GOT3 (cell line): ENCODE measurements around the gene ANAPC5.
"Not testable (repeated sequence)": the region's sequence is repeated elsewhere in the genome, so short reads cannot be mapped to it uniquely, and the experiment has no call there.

ENCODE experiments used
- DNase-seq: peaks from one replicate; lab custom pipeline; 2025; ENCODE audit warnings: mixed read lengths; lab: John Stamatoyannopoulos, UW

The ANAPC5 gene, protein sequence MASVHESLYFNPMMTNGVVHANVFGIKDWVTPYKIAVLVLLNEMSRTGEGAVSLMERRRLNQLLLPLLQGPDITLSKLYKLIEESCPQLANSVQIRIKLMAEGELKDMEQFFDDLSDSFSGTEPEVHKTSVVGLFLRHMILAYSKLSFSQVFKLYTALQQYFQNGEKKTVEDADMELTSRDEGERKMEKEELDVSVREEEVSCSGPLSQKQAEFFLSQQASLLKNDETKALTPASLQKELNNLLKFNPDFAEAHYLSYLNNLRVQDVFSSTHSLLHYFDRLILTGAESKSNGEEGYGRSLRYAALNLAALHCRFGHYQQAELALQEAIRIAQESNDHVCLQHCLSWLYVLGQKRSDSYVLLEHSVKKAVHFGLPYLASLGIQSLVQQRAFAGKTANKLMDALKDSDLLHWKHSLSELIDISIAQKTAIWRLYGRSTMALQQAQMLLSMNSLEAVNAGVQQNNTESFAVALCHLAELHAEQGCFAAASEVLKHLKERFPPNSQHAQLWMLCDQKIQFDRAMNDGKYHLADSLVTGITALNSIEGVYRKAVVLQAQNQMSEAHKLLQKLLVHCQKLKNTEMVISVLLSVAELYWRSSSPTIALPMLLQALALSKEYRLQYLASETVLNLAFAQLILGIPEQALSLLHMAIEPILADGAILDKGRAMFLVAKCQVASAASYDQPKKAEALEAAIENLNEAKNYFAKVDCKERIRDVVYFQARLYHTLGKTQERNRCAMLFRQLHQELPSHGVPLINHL

DNA sequence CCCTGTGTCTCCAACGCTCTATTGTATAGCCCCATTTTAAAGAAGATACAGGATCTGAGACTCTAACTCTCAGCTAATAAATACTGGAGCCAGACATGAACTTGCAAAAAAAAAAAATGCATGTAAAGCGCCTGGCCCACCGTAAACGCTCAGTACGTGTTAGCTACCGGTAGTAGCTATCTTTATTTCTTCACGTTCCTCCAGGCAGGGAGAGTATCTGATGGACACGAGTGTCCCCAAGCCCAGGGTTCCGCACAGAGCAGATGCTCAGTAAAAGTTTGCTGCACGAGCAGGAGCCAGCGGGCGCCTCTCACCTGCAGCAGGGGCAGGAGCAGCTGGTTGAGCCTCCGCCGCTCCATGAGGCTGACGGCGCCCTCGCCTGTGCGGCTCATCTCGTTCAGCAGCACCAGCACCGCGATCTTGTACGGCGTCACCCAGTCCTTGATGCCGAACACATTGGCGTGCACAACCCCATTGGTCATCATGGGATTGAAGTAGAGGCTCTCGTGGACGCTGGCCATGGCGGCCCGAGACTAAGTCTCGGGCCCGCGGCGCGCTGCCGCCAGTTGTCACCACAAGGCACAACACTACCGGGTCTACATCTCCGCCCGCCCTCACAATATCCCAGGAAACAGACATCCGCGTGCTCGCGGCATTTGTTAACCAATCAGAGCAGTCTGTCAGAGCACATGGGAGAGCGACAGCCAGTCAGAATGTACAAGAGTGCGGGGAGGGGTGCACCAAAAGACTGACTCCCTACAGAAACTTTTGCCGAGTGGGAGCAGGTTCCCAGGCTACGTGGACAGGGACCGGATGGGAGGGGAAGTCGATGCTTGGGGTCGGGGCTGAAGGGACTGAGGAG is at the start of gene ANAPC5:
ANAPC5 (minus strand) TSS at position 592 of the 862 bp plus-strand sequence; CDS start at position 521, 71 bp downstream.
- peak; percentile 79 for DNase-seq

DNA sequence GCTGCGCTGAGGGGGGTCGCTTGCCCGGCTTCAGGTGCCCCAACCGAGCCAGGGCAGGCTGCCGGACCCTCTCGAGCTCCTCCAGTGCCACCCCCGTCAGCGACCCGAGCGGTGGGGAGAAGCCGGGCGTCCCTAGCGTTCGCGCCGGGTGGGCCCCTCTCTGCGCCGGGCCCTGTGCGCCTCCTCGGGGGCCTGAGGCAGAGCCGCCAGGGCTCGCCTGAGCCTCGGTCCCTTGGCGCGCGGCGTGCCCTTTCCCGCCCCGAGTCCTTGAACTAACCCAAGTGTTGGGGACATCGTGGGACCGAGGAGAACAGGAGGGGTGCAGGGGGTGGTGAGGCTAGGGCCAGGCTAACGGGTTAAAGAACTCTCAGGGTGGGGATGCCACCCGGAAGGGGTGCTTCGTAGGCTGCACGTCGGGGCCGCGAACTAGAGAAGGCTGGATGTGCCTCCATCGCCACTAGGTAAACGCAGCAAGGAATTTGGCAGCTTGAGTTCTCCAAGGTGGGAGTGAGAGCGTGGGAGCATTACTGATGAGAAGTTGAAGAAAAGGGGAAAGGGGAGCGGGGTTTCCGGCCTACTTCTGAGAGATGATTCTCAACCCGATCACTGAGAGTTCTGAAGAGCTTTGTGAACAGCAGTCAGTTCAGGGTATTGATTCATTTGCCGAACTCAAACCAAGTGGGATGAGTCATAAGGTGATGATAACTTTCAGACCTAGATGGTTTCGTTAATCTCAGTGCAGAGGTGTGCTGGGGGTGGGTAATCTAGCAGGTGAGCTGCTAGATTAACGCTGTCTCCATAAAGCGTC is 48.3 kb upstream of the ANAPC5 start:
- no peak for DNase-seq

DNA sequence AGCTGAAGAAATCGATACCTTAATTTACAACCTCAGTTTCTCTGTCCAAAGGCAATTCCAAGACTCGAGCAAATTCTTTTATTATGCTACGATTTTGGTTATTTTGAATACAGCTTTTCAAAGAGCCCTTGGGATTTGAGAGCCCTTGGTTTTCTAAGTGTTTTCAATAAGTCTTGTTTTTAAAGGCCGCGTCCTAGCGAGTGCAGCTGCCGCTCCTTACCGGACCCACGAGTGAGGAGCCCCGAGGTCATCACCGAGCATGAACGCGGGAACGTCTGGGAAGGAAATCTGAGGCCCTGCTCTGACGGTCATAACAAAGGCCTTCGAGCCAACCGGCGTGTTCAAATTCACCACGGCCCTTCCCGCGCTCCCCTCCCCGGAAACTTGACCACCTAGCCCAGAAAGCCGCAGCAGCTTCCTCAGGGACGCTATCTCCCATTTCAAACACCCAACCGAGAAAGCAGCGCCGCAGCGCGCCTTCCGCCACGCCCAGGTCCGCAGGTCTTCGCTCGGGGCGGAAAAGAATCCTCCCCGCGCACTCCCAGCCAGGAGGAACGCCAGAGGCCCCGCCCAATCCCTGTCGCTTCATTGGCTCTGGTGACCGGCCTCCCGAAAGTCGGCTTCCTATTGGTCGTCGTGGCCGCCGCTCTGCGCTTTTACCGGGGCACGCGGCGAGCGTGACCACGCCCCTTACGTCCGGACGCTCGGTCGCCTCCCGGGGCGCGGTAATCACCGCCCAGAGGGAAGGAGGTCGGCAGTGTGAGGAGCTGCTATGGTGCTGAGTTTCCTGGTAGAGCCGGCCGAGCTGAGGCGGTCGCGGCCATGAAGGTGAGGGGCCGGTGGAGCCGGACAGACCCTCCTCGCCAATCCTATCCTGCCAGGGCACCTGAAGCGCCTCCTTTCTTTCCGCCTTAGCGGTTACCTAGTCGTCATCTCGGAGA is 47.5 kb upstream of the ANAPC5 start, which contains the start of gene RNF34:
RNF34 (plus strand) TSS at position 728 of the 941 bp plus-strand sequence; CDS start at position 823, 95 bp downstream.
- DNase-seq = peak; percentile 88

DNA sequence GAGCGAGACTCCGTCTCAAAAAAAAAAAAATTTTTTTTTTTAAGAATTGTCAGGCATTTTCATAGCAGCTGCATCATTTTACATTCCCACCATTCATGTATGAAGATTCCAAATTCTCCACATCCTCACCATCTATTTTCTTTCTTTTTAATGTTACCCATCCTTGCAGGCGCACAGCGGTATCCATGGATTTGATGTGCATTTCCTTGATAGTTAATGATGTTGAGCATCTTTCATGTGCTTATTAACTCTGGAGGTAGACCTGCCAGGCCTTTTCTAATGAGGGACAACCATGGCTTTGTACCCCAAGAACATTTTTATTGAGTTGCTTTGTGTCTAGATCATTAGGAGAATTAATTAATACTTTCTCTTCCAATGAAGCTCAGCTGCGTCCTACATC is 46.1 kb upstream of the ANAPC5 start:
- no peak for DNase-seq

DNA sequence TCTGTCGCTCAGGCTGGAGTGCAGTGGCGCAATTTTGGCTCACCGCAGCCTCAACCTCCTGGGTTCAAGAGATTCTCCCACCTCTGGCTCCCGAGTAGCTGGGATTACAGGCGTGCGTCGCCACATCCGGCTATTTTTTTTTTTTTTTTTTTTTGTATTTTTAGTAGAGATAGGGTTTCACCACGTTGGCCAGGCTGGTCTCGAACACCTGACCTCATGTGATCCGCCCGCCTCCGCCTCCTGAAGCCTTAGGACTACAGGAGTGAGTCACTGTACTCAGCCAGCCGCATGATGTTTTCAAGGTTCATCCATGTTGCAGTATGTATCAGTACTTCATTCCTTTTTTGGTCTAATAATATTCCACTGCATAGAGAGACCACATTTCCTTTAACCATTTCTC is 45.3 kb upstream of the ANAPC5 start:
- DNase-seq = no peak

DNA sequence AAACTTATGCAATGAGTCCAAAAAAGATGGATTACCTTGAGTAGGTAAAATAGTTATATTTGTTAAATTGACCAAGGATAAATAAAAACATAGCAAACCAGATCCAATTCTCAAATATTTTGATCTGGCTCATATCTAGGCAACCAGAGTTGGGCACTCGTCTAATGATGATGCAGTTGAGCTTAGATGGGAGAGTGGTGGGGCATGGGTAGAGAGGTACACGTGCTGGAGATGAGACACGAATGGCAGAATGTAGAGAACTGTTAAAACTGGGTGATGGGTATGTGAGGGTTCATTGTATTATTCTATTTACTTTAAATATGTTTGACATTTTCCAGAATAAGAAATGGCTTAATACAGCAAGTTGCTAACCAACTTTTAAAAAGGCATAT is 40.1 kb upstream of the ANAPC5 start:
- DNase-seq = no peak

DNA sequence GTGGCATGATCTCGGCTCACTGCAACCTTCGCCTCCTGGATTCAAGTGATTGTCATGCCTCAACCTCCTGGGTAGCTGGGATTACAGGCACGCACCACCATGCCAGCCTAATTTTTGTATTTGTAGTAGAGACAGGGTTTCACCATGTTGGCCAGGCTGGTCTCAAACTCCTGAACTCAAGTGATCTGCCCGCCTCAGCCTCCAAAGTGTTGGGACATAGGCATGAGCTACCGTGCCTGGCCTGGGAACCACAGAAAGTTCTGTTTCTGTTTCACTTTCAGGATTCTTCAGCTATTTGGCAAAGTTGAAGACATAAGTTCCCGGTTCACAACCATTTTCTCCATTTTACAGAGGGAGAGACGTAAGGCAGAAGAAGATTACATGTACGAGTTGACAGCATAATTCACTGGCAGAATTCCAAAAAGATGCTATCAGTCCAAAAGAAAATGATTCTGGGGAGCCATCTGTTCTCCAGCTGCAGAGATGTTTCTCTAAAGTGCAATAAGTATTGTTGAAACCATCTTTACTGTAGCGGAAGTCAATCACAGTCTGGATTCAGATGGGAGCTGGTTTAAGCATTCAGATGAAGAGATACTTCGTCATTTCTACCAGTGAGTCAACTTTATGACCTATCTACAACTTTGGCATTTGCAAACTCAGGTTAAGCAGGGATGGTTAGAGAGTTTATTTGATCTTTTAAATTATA is 39.6 kb upstream of the ANAPC5 start:
- DNase-seq = no peak

DNA sequence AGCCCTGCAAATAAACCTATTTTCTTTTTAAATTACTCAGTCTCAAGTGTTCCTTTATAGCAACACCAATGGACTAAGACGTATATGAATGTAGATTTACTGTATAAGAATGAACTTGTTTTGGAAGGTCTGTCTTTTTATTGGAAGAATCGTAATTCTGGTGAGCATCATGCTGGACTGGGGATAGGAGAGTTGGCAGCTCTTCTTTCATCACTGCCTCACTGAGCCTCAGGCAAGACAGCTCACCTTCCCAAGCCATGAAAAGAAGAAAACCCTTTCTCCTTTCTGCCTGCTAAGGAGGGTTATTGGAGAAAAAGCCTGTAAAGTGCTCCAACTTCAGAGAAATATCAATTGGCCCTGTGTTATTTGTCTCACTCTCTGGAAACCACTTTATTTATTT is 38.6 kb upstream of the ANAPC5 start:
- DNase-seq = no peak

DNA sequence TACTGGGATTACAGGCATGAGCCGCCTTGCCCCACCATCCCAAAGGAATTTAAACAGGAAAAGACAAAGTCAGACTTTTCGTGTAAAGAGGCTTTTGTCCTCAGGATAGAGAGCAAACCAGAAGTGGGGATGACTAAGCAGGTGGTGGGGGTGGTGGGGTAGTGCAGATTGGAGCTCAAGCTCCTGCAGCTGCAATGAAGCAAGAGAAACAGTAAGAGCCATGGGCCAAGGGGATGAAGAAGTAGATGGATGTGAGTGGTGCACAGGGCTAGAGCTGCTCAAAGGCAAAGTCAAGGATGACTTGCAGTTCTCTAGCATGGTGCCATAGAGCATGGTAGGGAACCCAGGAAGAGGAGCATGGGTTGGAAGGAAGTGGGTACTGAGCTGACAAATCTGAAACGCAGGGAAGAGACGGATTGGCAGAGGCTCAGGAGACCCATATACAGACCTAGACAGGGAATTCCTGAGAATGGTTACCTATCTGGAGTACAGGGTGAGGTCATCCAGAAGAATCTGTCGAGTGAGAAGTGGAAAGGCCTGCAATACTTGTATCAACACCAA is 36.3 kb upstream of the ANAPC5 start:
- DNase-seq = no peak

DNA sequence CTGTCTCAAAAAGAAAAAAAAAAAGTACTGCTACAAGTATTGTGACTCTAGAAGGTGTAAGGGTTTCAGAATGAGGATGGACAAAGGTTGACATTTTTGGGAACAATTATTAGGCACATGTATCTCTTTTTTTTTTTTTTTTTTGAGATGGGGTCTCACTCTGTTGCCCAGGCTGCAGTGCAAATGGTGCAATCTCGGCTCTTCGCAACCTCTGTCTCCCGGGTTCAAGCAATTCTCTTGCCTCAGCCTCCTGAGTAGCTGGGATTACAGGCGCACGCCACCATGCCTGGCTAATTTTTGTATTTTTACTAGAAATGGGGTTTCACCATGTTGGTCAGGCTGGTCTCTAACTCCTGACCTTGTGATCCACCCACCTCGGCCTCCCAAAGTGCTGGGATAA is 32.7 kb upstream of the ANAPC5 start:
- DNase-seq = not testable (repeated sequence)

DNA sequence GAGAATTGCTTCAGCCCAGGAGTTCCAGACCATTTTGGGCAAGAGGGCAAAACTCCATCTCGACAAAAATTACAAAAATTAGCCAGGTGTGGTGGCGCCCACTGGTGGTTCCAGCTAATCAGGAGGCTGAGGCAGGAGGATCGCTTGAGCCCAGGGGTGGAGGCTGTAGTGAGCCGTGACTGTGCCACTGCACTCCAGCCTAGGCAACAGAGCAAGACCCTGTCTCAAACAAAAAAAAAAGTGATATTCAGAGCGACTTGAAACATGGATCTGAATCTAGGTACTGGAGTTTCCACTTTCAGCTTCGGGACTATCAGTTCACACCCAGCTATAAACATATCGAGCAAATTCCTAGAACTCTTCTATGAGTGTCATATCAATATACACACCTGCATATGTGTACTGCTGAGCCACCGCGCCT is 31.4 kb upstream of the ANAPC5 start:
- no peak for DNase-seq

DNA sequence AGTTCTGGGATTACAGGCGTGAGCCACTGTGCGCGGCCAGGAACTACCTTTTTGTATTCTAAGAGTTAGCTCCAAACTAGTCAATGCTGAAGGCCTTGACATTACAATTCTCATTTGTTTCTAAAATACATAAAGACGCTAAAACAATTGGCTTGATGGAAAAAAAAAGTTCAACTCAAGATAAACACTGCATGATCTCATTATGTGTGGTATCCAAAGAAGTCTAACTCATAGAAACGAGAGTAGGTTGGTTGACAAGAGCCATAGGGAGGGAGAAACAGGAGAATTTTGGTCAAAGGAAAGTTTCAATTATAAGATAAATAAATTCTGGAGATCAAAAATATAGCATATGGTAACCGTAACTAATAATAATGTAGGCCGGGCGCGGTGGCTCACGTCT is 27.7 kb upstream of the ANAPC5 start:
- DNase-seq = no peak

DNA sequence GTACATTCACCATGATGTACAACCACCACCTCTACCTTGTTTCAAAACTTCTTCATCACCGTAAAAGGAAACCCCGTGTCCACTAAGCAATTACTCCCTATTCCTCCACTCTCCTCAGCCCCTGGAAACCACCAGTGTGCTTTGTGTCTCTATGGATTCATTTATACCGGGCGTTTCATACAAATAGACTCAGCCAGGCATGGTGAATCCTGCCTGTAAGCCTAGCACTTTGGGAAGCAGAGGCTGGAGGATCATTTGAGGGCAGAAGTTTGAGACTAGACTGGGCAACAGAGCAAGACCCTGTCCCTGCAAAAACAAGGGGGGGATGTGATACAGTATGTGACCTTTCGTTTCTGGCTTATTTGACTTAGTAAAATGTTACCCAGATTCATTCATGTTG is 26.5 kb upstream of the ANAPC5 start:
- DNase-seq = no peak

DNA sequence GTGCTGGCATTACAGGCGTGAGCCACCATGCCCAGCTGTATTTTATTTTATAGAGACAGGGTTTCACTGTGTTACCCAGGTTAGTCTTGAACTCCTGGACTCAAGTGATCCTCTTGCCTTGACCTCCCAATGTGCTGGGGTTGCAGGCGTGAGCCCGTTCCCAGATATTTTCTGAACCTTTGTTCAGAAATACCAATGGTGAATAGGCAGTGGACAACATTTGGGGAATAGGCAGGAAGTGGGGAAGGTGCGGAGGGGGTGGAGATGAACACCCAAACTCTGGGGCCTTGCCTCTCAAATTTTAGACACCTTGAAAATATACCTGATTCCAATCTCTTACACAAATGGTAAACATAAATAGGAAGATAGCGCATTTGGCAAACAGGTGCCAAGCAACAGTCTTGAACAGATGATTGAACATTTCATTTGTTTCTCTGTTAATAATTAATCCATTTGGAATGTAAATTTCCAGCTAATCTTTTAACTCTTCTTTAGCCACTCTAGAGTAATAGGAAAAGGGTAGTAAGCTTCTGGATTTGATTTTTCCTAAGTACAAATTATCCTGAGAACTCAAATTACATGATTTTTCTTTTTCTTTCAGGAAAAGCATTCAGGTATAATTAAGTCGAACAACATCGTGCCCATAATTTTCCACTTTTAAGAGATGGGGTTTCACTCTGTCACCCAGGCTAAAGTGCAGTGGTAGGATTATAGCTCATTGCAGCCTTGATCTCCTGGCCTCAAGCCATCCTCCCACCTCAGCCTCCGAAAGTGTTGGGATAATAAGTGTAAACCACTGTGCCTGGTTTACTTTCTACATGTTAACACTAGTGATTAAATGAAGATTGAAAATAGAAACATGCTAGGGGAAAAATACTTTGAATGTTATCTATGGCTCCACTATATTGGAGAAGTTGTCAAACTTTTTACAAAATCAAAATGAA is 24.8 kb upstream of the ANAPC5 start:
- DNase-seq = no peak

DNA sequence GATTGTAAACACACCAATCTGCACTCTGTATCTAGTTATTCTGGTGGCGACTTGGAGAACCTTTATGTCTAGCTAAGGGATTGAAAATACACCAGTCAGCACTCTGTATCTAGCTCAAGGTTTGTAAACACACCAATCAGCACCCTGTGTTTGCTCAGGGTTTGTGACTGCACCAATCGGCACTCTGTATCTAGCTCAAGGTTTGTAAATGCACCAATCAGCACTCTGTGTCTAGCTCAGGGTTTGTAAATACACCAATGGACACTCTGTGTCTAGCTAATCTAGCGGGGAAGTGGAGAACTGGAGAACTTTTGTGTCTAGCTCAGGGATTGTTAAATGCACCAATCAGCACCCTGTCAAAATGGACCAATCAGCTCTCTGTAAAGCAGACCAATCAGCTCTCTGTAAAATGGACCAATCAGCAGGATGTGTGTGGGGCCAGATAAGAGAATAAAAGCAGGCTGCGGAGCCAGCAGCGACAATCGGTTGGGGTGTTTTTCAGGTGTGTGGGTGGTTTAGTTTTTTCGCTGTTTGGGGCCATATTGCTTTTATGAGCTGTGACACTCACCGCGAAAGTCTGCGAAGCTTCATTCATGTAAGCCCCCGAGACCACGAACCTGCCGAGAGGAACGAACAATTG is 22.9 kb upstream of the ANAPC5 start:
- not testable (repeated sequence) for DNase-seq

DNA sequence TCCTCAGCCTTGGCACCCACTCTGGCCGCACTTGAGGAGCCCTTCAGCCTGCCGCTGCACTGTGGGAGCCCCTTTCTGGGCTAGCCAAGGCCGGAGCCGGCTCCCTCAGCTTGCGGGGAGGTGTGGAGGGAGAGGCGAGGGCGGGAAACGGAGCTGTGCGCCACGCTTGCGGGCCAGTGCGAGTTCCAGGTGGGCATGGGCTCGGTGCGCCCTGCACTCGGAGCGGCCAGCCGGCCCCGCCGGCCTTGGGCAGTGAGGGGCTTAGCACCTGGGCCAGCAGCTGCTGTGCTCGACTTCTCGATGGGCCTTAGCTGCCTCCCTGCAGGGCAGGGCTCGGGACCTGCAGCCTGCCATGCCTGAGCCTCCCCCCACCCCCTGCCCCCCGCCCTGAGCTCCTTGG is 22.1 kb upstream of the ANAPC5 start:
- DNase-seq = not testable (repeated sequence)

DNA sequence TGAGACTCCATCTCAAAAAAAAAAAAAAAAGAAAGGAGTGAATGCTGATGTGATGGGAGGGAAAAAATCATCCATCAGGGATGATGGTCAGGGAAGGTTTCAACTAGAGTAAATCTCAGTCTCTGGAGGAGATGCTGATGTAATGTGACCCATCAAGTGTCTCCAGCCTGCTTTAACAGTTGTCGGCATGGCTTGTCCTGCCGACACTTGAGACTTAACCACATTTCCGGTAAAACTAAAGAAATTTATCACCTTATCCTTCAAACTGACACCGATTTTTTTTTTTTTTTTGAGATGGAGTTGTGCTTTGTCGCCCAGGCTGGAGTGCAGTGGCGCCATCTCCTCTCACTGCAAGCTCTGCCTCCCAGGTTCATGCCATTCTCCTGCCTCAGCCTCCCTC is 21.5 kb upstream of the ANAPC5 start:
- DNase-seq = no peak

DNA sequence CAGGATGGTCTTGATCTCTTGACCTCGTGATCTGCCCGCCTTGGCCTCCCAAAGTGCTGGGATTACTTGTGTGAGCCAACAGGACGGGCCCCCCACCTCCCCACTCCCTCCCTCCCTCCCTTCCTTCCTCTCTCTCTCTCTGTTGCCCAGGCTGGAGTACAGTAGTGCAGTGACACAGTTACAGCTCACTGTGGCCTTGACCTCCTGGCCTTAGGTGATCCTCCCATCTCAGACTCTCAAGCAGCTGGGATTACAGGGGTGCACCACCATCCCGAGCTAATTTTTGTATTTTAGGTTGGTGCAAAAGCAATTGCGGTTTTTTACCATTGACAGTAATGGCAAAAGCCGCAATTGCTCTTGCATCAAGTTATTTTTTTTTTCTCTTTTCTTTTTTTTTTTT is 19.2 kb upstream of the ANAPC5 start:
- no peak for DNase-seq
